Uterus (tissue), 2 donors: ENCODE results near the gene APOL4.

Experiments used
- CTCF ChIP-seq, 4 experiments: fragments of 200-600 bp in 2 of 4; fragments of 450-650 bp in 2 of 4; sonication (generic) in 2 of 4; IDR thresholded peaks; one replicate each; pipeline ENCODE4 v1.5.1; 2016 to 2019; ENCODE audit warnings: antibody characterized with exemption in 4 of 4, mild to moderate bottlenecking in 2 of 4, moderate library complexity in 1 of 4
- POLR2A ChIP-seq, 2 donors: fragments of 450-650 bp; IDR thresholded peaks; one replicate each; pipeline ENCODE4 v1.6.1; 2016; ENCODE audit warnings: antibody characterized with exemption in 2 of 2, mild to moderate bottlenecking in 1 of 2, moderate library complexity in 1 of 2

GRCh38 chr22:36182056-36182455, 19.6 kb downstream of the APOL4 start:
- no peak for TF ChIP-seq CTCF (IDR thresholded peaks at IDR 0.05)
- no peak for TF ChIP-seq POLR2A (IDR thresholded peaks at IDR 0.05)
